GM19455 (cell line): ENCODE measurements around the gene PTPRR.

Experiments
- ATAC-seq: cut with Tn5 transposase; IDR thresholded peaks from one replicate; pipeline ENCODE4 v1.9.1; 2021; ENCODE audit not compliant: unreplicated experiment

PTPRR gene

GRCh38 chr12:70920251-70920851, at the start of gene PTPRR:
TSS of gene PTPRR (minus strand) at chr12:70920738. CDS start at chr12:70920390, 348 bp downstream.
- no peak for ATAC-seq

GRCh38 chr12:70966996-70967790, 46.7 kb upstream of the PTPRR start:
- no peak for ATAC-seq

- no peak for ATAC-seq
Observed at GRCh38 chr12:70966046-70966445, 45.5 kb upstream of the PTPRR start.

- no peak for ATAC-seq
Observed at GRCh38 chr12:70964867-70965510, 44.5 kb upstream of the PTPRR start.

GRCh38 chr12:70963081-70963660, 42.6 kb upstream of the PTPRR start:
- no peak for ATAC-seq

- no peak for ATAC-seq
Observed at GRCh38 chr12:70962226-70962794, 41.8 kb upstream of the PTPRR start.

- ATAC-seq: no peak
Observed at GRCh38 chr12:70960484-70960883, 39.9 kb upstream of the PTPRR start.

- ATAC-seq: no peak
Observed at GRCh38 chr12:70955415-70955814, 34.9 kb upstream of the PTPRR start.

- ATAC-seq: no peak
Observed at GRCh38 chr12:70950451-70950850, 29.9 kb upstream of the PTPRR start.

- no peak for ATAC-seq
Observed at GRCh38 chr12:70948976-70949336, 28.4 kb upstream of the PTPRR start.

- ATAC-seq: no peak
Observed at GRCh38 chr12:70948236-70948975, 27.9 kb upstream of the PTPRR start.

- no peak for ATAC-seq
Observed at GRCh38 chr12:70936203-70936813, 15.8 kb upstream of the PTPRR start.

GRCh38 chr12:70933133-70933532, 12.6 kb upstream of the PTPRR start:
- ATAC-seq: no peak

- no peak for ATAC-seq
Observed at GRCh38 chr12:70929029-70929428, 8.5 kb upstream of the PTPRR start.

GRCh38 chr12:70928071-70928470, 7.5 kb upstream of the PTPRR start:
- ATAC-seq: no peak

GRCh38 chr12:70927356-70927755, 6.8 kb upstream of the PTPRR start:
- no peak for ATAC-seq

- no peak for ATAC-seq
Observed at GRCh38 chr12:70925539-70925938, 5.0 kb upstream of the PTPRR start.

- no peak for ATAC-seq
Observed at GRCh38 chr12:70920891-70921290, 353 bp upstream of the PTPRR start.

GRCh38 chr12:70919597-70920035, 922 bp downstream of the PTPRR start:
- no peak for ATAC-seq

GRCh38 chr12:70919176-70919575, 1.4 kb downstream of the PTPRR start:
- no peak for ATAC-seq
